Effector CD4-positive, alpha-beta T cell (primary cell): Measurements from ENCODE around the gene PIK3R5.

Experiments used
- DNase-seq: peaks from one replicate; pipeline ENCODE4 v3.0.0-alpha.2; 2020

The PIK3R5 gene

DNA sequence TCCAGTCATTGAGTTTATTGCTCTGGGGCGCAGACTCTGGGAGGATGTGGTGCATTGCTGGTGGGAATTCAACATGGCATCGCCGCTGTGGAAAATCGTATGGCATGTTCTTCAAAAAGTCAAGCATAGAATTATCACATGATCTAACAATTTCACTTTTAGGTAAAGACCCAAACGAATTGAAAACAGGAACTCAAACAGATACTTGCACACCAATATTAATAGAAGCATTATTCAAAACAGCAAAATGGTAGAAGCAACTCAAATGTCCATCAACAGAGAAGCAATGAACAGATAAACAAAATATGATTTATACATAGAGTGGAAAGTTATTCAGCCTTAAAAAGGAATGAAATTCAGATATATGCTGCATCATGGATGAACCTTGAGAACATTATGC, 113.9 kb downstream of the PIK3R5 start:
- DNase-seq: no peak

- DNase-seq: no peak
Observed at GRCh38 chr17:8849311-8850041, 116.0 kb downstream of the PIK3R5 start.

DNA sequence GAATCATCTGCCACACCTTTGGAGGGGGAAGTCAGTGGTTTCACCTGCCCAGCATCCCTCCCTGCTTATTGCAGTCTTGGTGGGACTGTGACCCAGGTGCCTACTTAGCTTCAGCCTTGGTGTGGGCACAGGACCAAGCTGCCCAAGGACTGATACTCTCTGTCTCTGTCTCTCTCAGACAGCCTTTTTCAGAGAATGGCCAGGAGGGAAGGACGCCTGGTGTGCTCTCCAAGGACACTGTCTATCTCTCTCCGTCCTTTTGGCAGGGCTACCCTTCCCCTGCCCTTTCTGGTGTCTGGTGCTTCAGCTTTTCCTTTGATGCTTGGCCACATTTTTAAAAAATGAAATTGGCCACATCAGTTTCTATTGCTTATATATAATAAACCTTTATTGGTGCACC, 117.6 kb downstream of the PIK3R5 start:
- DNase-seq: no peak

GRCh38 chr17:8846768-8847211, 118.7 kb downstream of the PIK3R5 start:
- DNase-seq: no peak

DNA sequence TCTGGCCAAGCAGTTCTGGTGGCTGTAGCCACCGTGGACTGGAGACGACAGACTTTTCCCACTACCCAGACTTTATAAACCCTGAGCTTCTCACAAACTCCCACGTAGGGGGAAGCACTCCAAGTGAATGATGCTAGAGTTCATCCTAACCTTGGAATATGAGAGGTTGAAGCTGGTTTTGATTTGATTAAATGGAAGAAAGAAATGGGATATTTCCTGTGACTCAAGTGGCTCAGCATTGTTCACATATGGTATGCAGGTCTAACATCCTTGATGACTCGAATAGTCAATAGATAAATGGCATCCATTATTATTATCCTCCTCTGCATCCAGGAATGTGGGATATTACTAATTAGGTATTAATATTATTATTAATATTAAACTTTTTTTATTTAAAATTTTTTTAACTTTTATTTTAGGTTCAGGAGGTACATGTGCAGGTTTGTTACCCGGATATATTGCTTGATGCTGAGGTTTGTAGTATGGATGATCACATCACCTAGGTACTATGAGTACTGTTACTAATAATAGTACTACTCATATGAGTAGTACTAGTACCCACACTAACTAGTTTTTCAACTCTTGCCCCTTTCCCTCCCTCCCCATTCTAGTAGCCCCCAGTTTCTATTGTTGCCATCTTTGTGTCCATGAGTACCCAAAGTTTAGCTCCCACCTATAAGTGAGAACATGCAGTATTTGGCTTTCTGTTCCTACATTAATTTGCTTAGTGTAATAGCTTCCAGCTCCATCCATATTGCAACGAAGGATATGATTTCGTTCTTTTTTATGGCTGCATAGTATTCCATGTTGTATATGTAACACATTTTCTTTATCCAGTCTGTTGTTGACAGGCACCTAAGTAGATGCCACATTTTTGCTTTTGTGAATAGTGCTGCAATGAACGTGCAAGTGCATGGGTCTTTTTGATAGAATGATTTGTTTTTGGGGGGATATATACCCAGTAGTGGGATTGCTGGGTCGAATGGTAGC, 121.0 kb downstream of the PIK3R5 start:
- no peak for DNase-seq

- DNase-seq: no peak
Observed at GRCh38 chr17:8843344-8843743, 122.2 kb downstream of the PIK3R5 start.

DNA sequence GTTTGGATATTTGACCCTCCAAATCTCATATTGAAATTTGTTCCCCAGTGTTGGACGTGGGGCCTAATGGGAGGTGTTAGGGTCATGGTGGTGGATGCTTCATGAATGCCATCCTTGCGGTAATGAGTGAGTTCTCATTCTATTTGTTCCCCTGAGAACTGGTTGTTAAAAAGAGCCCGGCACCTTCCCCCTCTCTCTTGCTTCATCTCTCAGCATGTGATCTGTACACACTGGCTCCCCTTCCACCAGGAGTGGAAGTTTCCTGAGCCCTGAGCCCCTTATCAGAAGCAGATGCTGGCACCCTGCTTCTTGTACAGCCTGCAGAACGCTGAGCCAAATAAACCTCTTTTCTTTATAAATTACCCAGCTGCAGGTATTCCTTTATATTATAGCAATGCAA, 123.7 kb downstream of the PIK3R5 start:
- no peak for DNase-seq

- no peak for DNase-seq
Observed at GRCh38 chr17:8839410-8839935, 126.0 kb downstream of the PIK3R5 start.

GRCh38 chr17:8838551-8839095, 126.9 kb downstream of the PIK3R5 start:
- DNase-seq: no peak

DNA sequence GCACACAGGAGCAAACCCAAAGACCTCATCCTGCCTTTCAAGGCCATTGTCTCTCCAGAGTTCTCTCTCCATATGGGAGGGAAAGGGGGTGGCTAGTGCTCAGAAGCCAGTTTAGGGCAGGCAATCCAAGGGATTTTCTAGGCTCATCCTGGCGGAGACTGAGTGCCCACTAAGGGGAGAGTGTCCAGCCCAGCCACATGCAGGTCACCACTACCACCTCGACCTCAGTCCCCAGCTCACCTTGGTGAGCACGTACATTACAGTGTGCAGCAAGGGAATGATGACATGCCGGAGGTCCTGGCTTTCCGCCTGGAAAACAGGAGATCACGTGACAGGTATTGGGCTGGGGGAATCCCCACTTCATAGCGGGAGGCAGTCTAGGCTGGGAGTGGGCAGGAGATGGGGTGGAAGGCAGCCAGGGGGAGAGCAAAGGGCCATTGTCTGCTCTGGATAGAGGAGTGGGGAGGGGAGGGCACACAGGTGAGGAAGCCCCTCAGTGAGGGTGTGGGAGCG, 127.9 kb downstream of the PIK3R5 start:
- DNase-seq: no peak

DNA sequence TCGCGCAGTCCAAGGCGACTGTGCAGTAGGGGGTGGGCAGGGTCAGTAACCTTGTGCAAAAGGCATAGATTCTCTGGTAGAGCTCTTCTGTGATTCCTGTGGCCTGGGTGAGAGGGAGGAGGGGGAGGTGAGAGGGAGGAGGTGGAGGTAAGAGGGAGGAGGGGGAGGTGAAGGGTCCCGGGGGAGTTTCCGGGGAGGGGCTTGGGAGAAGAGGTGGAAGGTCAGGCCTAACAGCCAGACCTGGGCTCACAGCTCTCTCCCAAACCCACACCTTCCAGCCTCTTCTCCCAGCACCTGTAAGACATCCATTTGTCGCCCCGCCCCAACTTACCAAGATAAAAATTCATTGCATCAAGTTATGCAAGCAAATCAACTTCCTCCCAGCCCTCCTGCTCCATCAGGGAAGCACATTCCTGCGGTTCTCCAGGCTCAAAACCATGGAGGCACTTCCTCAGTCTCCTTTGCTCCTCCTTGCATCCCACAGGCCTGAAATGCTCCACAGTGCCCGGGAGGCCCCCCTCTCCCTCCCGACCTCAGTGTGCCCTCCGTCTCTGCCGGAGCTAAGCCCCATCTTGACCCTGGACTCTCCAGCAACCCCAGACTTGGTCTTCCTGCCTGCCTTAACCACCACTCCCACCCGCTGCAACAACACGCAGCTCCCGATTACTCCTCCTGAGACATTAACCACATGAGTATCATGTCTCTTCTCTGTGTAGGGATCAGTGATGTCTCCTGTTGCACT, 128.5 kb downstream of the PIK3R5 start:
- DNase-seq: no peak

DNA sequence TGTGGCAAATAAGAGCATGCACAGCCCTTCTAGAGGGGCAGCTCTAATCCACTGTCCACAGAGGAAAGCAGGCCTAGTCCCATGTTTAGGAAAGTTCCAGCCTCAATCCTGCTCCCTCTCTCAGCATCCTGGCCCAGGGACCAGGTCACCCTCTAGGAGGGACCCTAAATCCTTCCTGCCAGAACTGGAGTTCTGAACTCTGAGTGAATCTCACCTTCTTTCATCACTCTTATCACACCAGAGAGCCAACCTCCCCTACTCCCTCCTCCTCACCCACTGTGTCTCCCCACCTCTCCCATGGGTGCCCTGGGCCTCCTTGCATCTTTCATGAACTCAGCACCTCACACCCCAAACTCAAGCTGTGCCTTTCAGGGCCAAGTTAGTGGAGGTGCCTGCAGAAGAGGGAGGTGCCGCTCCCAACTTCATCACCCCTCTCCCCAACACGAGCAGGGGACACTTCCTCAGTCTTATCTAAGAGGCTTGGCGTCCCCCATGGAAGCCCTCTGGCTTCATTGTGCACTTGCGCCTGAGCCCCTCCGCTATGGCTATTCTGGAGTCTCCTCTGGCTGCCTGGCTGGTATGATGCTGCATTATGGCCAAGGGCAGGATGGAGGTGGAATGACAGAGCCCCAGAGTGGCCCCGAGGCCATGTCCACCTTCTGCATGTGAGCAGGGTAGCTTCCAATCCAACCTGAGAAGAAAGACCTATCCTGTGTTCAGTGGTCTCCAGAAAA, 129.7 kb downstream of the PIK3R5 start:
- no peak for DNase-seq

- DNase-seq: no peak
Observed at GRCh38 chr17:8835106-8835505, 130.4 kb downstream of the PIK3R5 start.

DNA sequence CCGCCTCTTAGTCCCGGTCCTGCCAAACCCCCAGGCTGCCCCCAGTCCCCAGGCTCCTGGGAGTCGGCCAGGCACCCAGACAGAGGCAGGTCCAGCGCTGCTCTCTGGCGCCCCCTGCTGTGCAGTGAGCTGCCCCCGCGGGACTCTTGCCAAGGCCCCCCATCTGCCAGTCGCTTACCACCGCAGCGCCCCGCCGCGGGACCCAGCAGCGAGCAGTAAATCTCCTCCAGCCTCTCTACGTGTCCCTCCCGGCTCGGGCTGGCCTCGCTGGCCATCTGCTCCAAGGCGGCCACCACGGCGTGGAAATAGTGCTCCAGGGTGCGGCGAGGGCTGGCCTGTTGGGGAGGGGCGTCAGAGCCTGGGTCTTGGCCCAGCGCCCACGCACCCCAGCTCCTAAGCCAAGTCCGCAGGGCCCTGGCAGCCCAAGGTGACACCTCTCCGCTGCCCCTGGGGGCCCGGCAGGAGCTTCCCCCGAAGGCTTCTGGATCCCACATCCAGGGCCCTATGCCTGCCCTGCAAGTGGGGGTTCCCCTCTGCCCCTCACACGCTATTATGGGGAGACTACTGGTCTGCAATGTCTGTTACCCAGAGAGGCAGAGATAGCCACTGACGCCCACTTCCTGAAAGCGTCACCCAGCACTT, 132.7 kb downstream of the PIK3R5 start:
- peak; percentile 5 for DNase-seq

DNA sequence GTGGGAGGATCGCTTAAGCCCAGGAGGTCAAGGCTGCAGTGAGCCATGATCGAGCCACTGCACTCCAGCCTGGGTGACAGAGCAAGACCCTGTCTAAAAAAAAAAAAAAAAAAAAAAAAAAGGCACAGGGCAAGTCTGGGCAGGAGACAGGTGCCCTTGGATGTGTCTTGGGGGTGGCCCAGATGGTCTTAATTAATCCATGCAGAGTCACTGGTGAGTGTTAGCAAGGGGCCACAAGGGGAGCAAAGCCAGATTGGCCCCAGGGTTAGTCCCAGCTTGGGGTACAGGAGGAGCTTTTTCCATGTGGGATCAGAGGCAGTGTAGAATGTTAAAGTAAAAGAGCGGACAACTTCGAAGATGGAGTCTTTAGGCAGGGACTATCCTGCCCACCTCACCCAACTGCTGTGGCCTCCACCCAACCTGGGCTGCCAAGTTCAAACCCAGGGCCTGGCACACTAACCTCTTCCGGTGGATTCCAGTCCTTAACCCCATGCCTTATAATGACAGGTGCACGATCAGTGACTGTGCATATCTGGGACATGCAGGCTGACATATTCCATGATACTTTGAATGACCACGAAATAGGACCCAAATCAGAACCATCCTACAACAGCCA, 134.2 kb downstream of the PIK3R5 start:
- no peak for DNase-seq

DNA sequence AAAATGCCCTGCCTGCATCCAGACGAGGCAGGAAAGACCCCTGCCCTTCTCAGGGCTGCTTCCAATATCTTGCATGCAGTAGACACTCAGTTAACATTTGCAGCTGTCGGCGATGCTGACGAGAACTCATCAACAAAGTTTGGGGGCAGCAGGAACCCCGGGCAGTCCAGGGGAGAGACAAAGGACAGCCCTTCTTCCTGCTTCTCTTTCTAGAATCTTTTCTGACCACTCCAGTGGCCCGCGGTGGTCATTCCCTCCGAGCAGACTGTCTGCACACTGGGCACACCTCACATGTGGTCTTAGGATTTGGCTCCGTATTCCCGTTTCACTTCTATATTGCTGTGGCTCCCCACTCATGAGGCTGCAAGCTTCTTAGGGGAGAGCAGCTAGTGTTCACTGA, 135.4 kb downstream of the PIK3R5 start:
- no peak for DNase-seq

- no peak for DNase-seq
Observed at GRCh38 chr17:8829036-8829941, 136.2 kb downstream of the PIK3R5 start.
